Kidney (tissue), 14 donors: ENCODE measurements around the gene LTB4R2. TPM values are rescaled to one million over a fixed set of nuclear protein-coding genes. Genes with fewer than 3 reads are reported as not detected.

Experiments
- DNase-seq, 5 donors: peaks; one replicate each; pipeline ENCODE4 v3.0.0-alpha.2; 2013 to 2020
- FAIRE-seq: peaks from 2 replicates; lab custom pipeline; 2012; peaks lifted over from hg19 to GRCh38; lab: Jason Lieb, UNC
- H3K27ac ChIP-seq, 2 donors: one replicate each; pipeline ENCODE4 v1.7.0; 2013; ENCODE audit warnings: low read depth in 2 of 2, low read length in 2 of 2, inconsistent platforms in 1 of 2
- H3K27me3 ChIP-seq: one replicate; pipeline ENCODE4 v1.7.1; 2013; ENCODE audit warnings: low read length, inconsistent platforms; ENCODE audit not compliant: control insufficient read depth, insufficient read depth
- H3K36me3 ChIP-seq, 3 donors: one replicate each; pipeline versions ENCODE4 v1.7.0 to v1.7.1; 2013; ENCODE audit warnings: low read length in 3 of 3, control low read depth in 1 of 3, inconsistent platforms in 1 of 3; ENCODE audit not compliant: insufficient read depth in 3 of 3, control insufficient read depth in 2 of 3
- H3K4me1 ChIP-seq, 3 donors: one replicate each; pipeline versions ENCODE4 v1.7.0 to v1.7.1; 2013; ENCODE audit warnings: low read length in 3 of 3, inconsistent platforms in 1 of 3, low read depth in 1 of 3; ENCODE audit not compliant: control insufficient read depth in 2 of 3, insufficient read depth in 2 of 3
- H3K4me3 ChIP-seq, 3 donors: one replicate each; pipeline versions ENCODE4 v1.7.0 to v1.8.1; 2013; ENCODE audit warnings: low read length in 3 of 3, control low read depth in 1 of 3, inconsistent platforms in 1 of 3
- H3K9ac ChIP-seq, 3 donors: one replicate each; pipeline versions ENCODE4 v1.7.0 to v1.7.1; 2013; ENCODE audit warnings: low read length in 3 of 3, control low read depth in 1 of 3, inconsistent platforms in 1 of 3
- H3K9me3 ChIP-seq, 3 donors: one replicate each; pipeline versions ENCODE4 v1.7.0 to v1.7.1; 2013; ENCODE audit warnings: low read length in 3 of 3, control low read depth in 1 of 3, inconsistent platforms in 1 of 3; ENCODE audit not compliant: control insufficient read depth in 2 of 3, insufficient read depth in 1 of 3
- intact Hi-C: fragments of 100-400 bp; cut with DNase I; formaldehyde crosslinking; loops from one replicate; pipeline ENCODE4 v1.11.1; 2022
- polyA plus RNA-seq: library from polyadenylated mRNA; stranded (reverse); fragments of 350-450 nt; fragmentation: Illumina TruSeq; extraction: RNeasy Lipid Tissue Mini Kit (QIAGEN cat#74804); gene quantifications from one replicate; pipeline ENCODE4 v1.2.3, GENCODE V29; 2014; ENCODE audit warnings: low read depth, low replicate concordance; ENCODE audit not compliant: insufficient read depth
- total RNA-seq: library from RNA; stranded (reverse); fragmentation: NEBNext Ultra II Directional; extraction: Animal tissue kit (Norgen Biotek cat#: 25700); gene quantifications from one replicate; pipeline ENCODE4 v1.2.1, GENCODE V29; 2021
- TF ChIP-seq, protein P1 (sequence below): IDR thresholded peaks from 3 replicates; pipeline ENCODE4 v1.5.1; 2012; ENCODE audit warnings: mild to moderate bottlenecking, moderate library complexity, borderline replicate concordance; ENCODE audit not compliant: insufficient read depth; ENCODE audit errors: extremely low read depth
- donor health status: control.
- donor health status: control.
- donor health status: control.
- donor health status: control.
- donor health status: control.
- donor health status: DM: yes; HTN: yes; CAD: no.
- donor health status: Normal renal cell carcinoma (clear cell type).

LTB4R2 gene
- total and polyA plus RNA-seq, 2 donors from 2014 or later: 0.67 to 9.2 TPM

DNA sequence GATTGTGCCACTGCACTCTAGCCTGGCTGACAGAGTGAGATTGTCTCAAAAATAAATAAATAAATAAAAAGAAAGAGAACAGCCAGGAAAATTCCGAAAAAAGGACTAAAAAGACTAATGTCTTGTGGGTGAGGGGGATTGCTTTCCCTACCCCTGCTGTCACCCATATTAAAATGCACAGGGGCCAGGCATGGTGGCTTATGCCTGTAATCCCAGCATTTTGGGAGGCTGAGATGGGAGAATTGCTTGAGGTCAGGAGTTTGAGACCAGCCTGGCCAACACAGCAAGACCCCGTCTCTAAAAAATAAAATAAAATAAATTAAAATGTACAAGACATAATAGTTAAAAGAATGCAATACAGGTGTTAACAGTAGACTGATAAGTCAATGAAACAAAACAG is 16.4 kb upstream of the LTB4R2 start:
- Histone ChIP-seq H3K36me3 (peaks cover 6 to 36% (median 29%) of the 10 kb centered on the region in 3 donors), H3K27ac (no peak overlapping the region), H3K4me1 (peaks cover 0 to 4% (median 0%) of the 10 kb centered on the region in 3 donors), H3K9me3 (no peaks in the 10 kb centered on the region), H3K4me3 (no peak overlapping the region), H3K27me3 (no peaks in the 10 kb centered on the region), H3K9ac (no peak overlapping the region)
- intact Hi-C loops: no loop called here
- DNase-seq (no peak), FAIRE-seq (no peak)
- TF ChIP-seq, protein P1, sequence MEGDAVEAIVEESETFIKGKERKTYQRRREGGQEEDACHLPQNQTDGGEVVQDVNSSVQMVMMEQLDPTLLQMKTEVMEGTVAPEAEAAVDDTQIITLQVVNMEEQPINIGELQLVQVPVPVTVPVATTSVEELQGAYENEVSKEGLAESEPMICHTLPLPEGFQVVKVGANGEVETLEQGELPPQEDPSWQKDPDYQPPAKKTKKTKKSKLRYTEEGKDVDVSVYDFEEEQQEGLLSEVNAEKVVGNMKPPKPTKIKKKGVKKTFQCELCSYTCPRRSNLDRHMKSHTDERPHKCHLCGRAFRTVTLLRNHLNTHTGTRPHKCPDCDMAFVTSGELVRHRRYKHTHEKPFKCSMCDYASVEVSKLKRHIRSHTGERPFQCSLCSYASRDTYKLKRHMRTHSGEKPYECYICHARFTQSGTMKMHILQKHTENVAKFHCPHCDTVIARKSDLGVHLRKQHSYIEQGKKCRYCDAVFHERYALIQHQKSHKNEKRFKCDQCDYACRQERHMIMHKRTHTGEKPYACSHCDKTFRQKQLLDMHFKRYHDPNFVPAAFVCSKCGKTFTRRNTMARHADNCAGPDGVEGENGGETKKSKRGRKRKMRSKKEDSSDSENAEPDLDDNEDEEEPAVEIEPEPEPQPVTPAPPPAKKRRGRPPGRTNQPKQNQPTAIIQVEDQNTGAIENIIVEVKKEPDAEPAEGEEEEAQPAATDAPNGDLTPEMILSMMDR: no peak

DNA sequence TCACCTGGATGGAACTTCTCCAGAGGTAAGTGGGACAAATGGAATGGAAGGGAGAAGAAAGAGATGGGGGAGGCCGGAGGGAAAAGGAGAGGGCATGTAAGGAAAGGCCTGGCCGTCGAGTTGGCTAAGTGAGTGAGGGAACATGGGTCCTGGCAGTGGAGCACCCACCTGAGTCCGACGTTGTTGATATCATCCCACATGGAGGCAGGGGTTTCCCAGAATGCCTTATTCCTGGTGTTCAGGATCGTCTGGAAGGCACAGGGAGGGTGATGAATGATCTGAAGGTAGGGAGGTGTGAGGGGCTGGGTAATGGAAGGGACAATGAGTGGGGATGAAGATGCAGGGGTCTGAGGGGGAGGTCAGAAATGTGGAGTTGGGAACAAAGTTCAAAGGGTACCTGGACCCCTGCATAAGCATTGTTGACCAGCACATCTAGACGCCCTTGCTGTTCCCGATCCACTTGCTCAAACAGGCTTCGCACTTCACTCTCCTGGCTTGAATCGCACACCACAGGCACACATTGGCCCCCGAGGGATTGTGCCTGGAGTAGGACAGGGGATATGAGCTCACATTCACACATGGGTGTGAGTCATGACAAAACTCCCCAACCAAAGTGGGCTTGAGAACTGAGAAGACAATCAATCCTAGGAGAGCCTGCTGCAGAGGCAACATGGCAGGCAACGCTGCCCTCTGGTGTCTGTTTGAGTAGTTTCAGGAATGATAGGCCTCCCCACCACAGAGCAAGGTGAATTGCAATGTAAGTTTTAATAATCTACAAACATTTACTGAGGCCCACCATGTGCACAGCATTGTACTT is 13.4 kb upstream of the LTB4R2 start:
- Histone ChIP-seq H3K27me3 (no peaks in the 10 kb centered on the region), H3K36me3 (peaks cover 6 to 21% (median 20%) of the 10 kb centered on the region in 3 donors), H3K9me3 (no peaks in the 10 kb centered on the region), H3K9ac (no peak overlapping the region), H3K27ac (no peak overlapping the region), H3K4me3 (no peak overlapping the region), H3K4me1 (peaks cover 0 to 17% (median 8%) of the 10 kb centered on the region in 3 donors)
- intact Hi-C loops: no loop called here
- TF ChIP-seq, protein P1: peak; percentile 71
- FAIRE-seq (no peak), DNase-seq (peak in 3 of 5 donors; percentile 68 to 84 (median 77))

DNA sequence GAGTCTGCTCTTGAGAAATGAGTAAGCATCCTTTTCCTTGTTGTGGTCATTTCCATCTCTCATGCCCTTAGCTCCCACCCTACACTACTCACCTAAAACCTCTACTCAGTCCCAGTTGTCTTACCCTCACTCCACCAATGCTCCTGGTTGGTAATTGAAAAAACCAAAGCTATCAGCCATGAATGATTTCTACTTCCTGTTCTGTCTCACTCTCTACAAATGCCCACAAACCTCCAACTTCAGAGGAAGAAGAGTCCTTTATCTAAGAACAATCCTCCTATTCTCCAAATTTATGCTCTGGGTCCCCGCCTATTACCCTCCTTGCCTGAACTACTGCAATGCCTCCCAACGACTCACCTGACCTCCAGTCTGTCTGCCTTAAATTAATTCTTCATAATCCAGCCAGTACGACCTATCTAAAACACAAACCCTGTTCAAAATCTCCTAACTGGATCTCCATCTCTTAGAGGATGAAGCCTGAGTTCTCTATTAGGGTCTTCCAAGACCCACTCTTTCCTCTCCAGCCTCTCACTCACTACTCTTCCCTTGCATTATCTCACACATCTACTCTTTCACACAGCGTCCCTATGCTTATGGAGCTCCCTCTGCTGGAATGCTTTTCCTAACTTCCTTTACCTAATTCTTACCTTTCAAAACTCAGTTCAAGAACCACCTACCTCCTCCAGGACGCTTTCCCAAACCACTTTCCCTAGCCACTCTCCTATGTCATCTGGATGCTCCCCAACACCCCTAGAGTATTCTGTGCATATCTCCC is 12.6 kb upstream of the LTB4R2 start:
- Histone ChIP-seq H3K9ac (no peak overlapping the region), H3K27ac (no peak overlapping the region)
- intact Hi-C loops: no loop called here

More for the DNA sequence above, 12.6 kb upstream of the LTB4R2 start:
- DNase-seq: no peak
- H3K9me3 ChIP-seq: no peaks in the 10 kb centered on the region
- H3K4me3 ChIP-seq: no peak overlapping the region
- H3K4me1 ChIP-seq: peaks cover 0 to 17% (median 8%) of the 10 kb centered on the region in 3 donors
- FAIRE-seq: no peak
- no peaks in the 10 kb centered on the region for H3K27me3 ChIP-seq
- H3K36me3 ChIP-seq: peaks cover 9 to 30% (median 21%) of the 10 kb centered on the region in 3 donors
- TF ChIP-seq, protein P1: peak; percentile 28
